ENCODE data around the gene TRAF4.
A peak's percentile ranks its signal among the peaks of the same experiment; 100 is the strongest.
"Not testable (repeated sequence)": the region's sequence is repeated elsewhere in the genome, so short reads cannot be mapped to it uniquely, and the experiment has no call there.

TRAF4 gene

GRCh38 chr17:28729950-28730330 is 13.9 kb upstream of the TRAF4 start:
- DNase-seq (ENCODE audit: low read depth): no peak

- DNase-seq (ENCODE audit: low read depth): no peak
These were observed 10.5 kb upstream of the TRAF4 start for GRCh38 chr17:28733346-28733745.

GRCh38 chr17:28734712-28735241 is 9.0 kb upstream of the TRAF4 start:
- DNase-seq (ENCODE audit: low read depth): no peak

GRCh38 chr17:28735242-28735722 is 8.5 kb upstream of the TRAF4 start:
- no peak for DNase-seq (ENCODE audit: low read depth)

- DNase-seq (ENCODE audit: low read depth): not testable (repeated sequence)
These were observed 7.7 kb upstream of the TRAF4 start for GRCh38 chr17:28735913-28736769.

- no peak for DNase-seq (ENCODE audit: low read depth)
These were observed 6.5 kb upstream of the TRAF4 start for GRCh38 chr17:28737316-28737715.

GRCh38 chr17:28737770-28738679 is 5.8 kb upstream of the TRAF4 start:
- DNase-seq (ENCODE audit: low read depth): no peak

DNA sequence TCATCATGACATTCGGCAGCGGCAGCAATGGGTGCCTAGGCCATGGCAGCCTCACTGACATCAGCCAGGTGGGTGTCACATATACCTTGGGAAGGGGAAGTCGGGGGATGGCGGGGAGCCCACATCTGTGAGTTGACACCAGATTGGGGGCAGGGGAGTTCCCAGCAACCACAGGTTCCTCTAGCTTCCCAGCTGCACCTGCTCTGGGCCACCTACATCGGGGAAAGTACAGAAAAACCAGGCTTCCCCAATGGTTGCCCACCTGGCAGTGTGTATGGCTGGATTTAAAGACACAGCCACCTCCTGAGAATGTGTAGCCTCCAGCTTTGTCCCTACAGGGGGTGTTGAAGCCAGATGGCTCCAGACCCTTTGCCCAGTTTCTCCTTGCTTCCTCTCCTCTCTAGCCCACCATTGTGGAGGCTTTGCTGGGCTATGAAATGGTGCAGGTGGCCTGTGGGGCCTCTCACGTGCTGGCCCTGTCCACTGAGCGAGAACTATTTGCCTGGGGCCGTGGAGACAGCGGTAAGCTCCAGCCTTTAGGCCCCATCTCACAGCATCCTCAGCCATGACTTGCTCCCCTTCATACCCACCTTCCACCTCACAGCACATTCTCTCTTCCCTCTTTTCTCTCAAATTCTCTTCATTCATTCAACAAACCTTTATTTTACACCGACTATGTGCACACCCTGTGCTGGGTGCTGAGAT is 5.0 kb upstream of the TRAF4 start:
- peak; percentile 16 for DNase-seq (ENCODE audit: low read depth)

DNA sequence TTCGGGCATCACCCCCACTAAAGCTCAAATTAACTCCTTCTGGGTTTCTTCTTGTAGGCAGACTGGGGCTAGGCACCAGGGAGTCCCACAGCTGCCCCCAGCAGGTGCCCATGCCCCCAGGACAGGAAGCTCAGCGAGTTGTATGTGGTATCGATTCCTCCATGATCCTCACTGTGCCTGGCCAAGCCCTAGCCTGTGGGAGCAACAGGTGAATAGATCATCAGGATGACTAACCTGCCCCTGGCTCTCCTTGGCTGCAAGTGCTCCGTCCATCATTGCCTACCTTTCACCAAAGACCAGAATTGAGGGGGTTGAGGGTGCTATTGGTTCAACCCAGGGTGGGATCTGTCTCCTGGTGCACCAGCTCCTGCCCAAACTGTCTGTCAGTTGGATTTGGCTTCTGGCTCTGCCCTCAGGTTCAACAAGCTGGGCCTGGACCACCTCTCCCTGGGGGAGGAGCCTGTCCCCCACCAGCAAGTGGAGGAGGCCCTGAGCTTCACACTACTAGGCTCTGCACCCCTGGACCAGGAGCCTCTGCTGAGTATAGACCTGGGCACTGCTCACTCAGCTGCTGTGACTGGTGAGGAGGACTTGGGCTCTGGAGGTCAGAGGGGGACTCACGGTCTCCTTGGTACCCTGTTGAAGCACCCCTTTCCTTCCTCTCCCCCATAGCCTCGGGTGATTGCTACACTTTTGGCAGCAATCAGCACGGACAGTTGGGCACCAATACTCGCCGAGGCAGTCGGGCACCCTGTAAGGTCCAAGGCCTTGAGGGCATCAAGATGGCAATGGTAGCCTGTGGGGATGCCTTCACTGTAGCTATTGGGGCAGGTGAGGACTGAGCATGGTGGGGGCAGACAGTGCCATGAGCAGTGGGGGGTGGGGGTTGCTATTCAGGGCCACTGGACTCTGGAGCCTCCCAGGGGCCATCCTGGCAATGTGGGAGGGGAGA is 3.1 kb upstream of the TRAF4 start:
- no peak for DNase-seq (ENCODE audit: low read depth)

DNA sequence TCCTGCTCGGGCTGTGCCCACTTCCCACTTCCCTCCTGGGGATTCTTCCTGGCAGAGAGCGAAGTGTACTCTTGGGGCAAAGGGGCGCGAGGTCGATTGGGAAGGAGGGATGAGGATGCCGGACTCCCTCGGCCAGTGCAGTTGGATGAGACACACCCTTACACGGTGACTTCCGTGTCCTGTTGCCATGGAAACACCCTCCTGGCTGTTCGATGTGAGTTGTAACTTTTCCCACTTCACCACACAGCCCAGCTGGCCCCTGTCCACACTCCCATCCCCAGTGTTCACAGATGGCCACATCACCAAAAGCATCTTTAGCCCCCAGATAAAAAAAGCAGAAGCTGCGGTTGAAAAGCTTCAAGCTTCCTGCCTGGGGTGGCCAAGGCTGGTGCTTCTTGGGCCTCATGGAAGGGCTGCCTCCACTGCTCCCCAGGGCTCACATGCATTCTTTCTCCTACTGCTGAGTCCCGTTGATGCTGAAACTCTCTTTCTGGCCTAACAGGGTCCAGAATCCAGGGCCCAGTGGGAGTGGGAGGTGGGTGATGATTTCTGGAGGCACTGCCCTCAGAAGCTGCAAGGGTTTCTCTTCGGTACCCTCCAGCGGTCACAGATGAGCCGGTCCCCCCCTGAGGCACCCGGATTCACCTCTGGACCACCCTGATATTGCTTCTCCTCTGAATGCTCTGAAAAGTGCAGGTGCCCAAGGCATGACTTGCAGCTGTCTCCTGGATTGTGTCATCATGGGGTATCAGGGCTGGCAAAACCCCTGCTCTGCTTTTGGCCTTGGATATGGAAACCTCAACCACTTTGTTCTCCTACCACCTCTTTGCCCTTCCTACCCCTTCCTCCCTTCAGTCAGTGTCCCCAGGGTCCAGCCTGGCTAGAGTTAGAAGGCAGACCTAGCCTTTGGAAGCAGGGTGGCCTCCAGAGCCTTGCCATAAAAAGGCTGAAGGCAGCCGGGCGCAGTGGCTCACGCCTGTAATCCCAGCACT is 2.2 kb upstream of the TRAF4 start:
- DNase-seq (ENCODE audit: low read depth): no peak

- DNase-seq (ENCODE audit: low read depth): peak; percentile 52
These were observed 527 bp downstream of the TRAF4 start for GRCh38 chr17:28744104-28744971.

DNA sequence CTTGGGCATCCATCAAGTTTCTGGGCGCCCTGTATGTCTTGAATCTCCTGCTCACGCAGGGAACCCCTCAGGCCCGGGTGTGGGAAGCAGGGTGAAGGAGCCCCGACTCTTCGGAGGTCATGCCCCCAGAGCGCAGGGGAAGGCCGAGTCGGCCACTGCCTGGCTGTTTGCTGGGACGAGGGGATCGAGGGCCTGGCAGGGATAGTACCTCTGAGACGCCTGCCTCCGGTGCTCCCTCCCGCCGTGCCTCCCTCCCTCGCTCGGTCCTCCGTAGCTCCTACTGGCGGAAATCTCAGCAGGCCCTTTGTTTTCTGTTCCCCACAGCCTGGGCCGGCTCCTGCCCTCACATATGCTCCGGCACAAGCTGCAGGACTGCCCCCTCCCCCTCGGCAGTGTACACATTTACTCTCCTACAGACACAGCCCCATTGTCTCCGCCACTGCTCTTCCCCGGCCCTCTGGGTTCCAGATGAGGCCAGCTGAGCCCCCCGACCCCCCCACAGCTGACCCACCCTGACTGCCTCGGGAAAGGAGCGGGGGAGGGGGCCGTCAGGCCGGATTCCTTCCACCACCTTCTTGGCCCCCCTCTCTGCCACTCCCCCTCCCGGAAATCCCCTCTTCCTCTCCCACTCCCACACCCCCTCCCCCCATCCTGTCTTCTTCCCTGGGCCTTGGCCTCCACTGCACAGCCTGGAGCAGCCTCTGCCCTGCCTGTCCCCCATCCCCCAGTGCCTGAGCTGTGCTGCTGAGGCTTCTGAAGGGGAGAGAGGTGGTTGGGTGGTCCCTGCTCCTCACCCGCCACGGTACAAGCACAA is 1.4 kb downstream of the TRAF4 start:
- no peak for DNase-seq (ENCODE audit: low read depth)

- no peak for DNase-seq (ENCODE audit: low read depth)
These were observed 2.1 kb downstream of the TRAF4 start for GRCh38 chr17:28745786-28746411.

- DNase-seq (ENCODE audit: low read depth): no peak
These were observed 2.8 kb downstream of the TRAF4 start for GRCh38 chr17:28746611-28747050.

DNA sequence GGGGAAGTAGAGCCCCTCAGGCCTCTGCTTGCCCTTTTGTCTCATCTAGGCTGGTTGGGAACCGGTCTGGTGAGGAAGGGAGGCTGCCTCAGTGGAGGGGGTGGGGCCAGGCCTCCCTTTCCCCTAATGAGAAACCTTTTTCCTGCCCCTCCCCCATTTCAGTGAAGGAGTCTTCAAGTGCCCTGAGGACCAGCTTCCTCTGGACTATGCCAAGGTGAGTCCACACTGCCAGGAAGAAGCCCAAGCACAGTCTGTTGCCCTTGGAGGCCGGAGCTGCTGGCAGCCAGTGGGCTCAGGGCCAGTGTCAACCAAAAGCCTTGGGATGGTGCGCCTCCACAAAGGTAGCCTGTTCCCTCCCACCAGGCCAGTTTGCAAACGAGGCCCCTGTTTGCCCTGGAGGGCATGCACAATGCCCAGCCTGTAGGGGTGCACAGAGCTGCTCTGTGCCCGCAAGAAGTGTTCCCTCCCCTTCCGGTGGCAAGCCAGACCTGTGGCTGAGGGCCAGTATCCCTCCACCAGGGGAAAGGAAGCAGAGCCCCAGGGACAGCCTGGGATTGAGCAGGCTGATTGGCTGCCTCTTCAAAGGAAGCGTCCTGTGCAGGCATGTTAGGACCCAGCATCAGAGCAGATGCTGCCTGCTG is 3.4 kb downstream of the TRAF4 start:
- no peak for DNase-seq (ENCODE audit: low read depth)
